ENCODE results near the gene SLC29A2.

SLC29A2 gene

DNA sequence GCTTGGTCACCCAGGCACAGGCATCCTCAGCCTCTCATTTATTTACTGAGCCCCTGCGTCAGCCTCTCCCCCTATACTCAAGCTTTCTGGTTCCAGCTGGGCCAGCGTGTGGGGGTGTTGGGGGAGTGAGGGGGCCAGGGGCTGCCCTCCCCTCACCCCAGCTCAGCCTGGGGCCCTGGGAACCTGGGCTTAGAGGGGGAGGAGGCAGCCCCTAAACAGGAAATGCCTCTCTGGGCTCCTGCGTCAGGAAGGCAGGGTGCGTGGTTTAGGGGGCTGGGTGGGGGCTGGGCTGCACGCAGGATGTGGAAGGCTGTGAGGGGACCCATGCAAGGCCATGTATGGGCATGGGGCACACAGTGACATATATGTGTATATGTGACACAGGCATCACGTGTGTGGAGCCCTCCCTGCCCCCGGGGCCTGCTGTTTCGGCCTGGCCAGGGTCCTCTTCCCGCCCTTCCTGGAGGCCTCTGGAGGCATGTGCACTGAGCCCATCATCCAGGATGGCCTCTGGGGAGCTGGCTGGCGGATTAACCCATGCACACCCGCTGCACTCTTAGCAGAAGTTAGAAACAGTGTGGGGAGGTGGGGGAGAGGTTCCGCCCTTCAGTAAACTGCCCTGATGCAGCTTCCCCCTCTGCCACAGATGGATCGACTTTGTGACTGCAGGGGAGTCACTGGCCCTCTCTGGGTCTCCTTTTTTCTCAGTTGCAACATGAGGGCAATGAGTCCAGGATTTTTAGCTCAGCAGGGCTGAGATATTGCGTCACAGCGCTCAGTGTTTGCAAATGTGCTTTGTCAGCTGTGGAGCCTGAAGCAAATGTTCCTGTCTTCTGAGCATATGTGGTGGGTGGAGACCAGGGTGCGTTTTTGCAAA is 53.6 kb downstream of the SLC29A2 start:
- peak; percentile 46 for DNase-seq (ENCODE audit: low spot score)

DNA sequence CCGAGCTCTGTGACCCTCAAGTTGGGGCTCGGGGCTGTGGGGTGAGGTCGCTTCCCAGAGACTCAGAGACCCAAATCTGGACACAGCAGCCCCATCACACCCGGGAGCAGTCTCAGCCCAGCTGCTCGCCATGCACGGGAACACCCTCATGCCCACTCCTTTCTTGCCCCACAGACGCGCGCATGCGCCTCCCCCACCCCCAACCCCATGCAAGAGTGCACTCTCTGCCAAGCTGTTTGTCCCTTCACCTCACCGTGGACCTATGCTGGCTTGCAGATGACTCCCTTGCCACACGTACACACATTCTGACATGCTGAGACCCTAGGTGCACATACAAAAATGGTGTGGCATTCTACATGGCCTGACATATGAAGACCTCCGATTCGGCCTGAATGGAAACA is 54.2 kb downstream of the SLC29A2 start:
- DNase-seq (ENCODE audit: low spot score): peak; percentile 76

DNA sequence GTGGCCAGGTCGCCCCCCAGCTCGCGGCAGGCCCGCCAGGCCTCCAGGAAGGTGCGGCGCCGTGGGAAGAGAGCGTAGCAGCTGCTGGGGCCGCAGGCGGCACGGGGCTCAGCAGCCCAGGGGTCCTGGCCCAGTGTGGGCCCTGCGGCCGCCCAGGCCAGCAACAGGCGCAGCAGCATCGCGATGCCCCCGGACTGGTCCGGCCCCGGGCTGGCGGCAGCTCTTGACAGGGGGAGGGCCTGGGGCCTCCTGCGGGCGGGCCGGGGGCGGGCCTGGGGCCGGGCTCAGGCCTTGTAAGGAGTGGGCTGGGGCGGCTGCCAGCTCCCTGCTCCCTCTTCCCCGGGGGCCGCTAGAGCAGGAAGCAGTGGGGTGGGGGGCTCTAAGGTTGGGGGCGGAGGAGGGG is 54.7 kb downstream of the SLC29A2 start, which contains the start of gene CD248:
CD248 (minus strand) TSS at position 196 of the 403 bp plus-strand sequence; CDS start at position 179, 17 bp downstream.
- DNase-seq (ENCODE audit: low spot score): peak; percentile 72

DNA sequence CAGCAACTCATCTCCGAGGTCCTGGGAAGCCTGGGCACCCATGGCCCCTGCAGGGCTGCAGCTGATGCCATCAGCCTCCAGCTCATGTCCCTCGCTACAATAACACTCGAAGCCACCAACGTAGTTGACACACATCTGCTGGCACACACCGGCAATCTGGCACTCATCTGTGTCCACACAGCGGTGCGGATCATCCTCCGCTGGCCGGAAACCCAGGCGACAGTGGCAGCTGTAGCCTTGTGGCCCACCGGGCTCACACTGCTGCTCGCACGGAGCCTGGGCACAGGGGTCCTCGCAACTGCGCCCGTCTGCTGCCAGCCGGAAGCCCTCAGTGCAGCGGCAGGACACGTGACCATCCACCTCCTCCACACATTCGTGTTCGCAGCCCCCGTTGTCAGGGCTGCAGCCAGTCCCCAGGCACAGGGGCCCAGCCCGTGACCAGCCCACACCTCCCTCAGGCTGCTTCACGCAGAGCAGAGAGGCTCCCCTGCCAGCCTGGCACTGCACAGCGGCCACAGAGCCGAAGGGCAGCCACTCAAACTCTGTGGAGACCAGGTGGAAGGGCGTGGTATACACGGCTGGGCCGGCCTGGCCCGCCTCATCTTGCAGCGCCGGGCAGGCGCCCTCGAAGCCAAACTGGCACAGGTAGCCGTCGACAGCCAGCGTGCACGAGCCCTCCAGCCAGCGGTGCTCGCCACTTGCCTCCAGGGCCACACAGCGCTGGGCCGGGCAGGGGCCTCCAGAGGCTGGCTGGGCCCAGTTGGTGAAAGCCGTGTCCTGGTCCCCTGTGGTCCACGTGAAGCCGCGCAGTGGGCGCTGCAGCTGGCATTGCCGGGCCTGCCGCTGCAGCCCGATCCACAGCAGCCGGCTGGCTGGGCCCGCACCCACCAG is 55.4 kb downstream of the SLC29A2 start:
- DNase-seq (ENCODE audit: low spot score): no peak

GRCh38 chr11:66315498-66315885 is 56.1 kb downstream of the SLC29A2 start:
- DNase-seq (ENCODE audit: low spot score): no peak

- no peak for DNase-seq (ENCODE audit: low spot score)
Observed at GRCh38 chr11:66314561-66315497, 56.7 kb downstream of the SLC29A2 start.

- DNase-seq (ENCODE audit: low spot score): no peak
Observed at GRCh38 chr11:66314186-66314501, 57.4 kb downstream of the SLC29A2 start.

GRCh38 chr11:66313321-66314185 is 58.0 kb downstream of the SLC29A2 start:
- DNase-seq (ENCODE audit: low spot score): no peak

GRCh38 chr11:66312549-66313320 is 58.8 kb downstream of the SLC29A2 start:
- peak; percentile 98 for DNase-seq (ENCODE audit: low spot score)

All from AG08395 (cell line).